BJ (cell line): Measurements from ENCODE around the gene PKP2. TPM values are rescaled to one million over a fixed set of nuclear protein-coding genes. Genes with fewer than 3 reads are reported as not detected.
A peak's percentile ranks its signal among the peaks of the same experiment; 100 is the strongest.

Experiments used
- CTCF ChIA-PET: fragments of 350-600 bp; formaldehyde crosslinking; extraction: SDS; loops from one replicate; lab custom pipeline; 2021; ENCODE audit warnings: antibody characterized with exemption, inconsistent platforms; lab: Yijun Ruan, JAX
- POLR2A ChIA-PET: fragments of 300-600 bp; sonication (Branson Sonifier 250); formaldehyde crosslinking; extraction: SDS; loops from one replicate; lab custom pipeline; 2021; ENCODE audit warnings: antibody characterized with exemption; lab: Charles Lee
- DNase-seq: peaks from one replicate; pipeline ENCODE4 v3.0.0-alpha.2; 2011; ENCODE audit warnings: low read depth
- H3K27me3 ChIP-seq: 2 replicates; pipeline ENCODE4 v1.6.0; 2011; ENCODE audit warnings: low read length; ENCODE audit not compliant: control insufficient read depth, insufficient read depth
- H3K36me3 ChIP-seq: 2 replicates; pipeline ENCODE4 v1.5.1; 2011; ENCODE audit warnings: low read length; ENCODE audit not compliant: control insufficient read depth, insufficient read depth
- H3K4me3 ChIP-seq: 2 replicates; pipeline ENCODE4 v1.5.1; 2011; ENCODE audit warnings: low read depth, mild to moderate bottlenecking, control low read depth, low read length
- CTCF ChIP-seq: IDR thresholded peaks from 2 replicates; pipeline ENCODE4 v1.5.1; 2011; ENCODE audit warnings: low read depth, mild to moderate bottlenecking, control low read depth, inconsistent platforms, low read length, moderate library complexity; ENCODE audit not compliant: insufficient read depth
- polyA minus RNA-seq: library from RNA; depleted of rRNA, polyadenylated mRNA; stranded (reverse); fragments of >200 nt; gene quantifications from 2 replicates; pipeline ENCODE4 v1.2.3, GENCODE V29; 2011; rRNA and poly(A)+ RNA removed
- polyA plus RNA-seq: library from polyadenylated mRNA; depleted of rRNA; stranded (reverse); fragments of >200 nt; gene quantifications from 2 replicates; pipeline ENCODE4 v1.2.3, GENCODE V29; 2011; rRNA removed

The PKP2 gene
- polyA plus RNA-seq (0.04 TPM in 2 replicates), polyA minus RNA-seq (not detected in 2 replicates)

- ChIA-PET CTCF (no interaction called here), POLR2A (no interaction called here)
- no peak for DNase-seq
- peak within 1 kb of the TSS; percentile 6 for H3K4me3 ChIP-seq
- no peak for TF ChIP-seq CTCF
- H3K27me3 ChIP-seq = peaks cover 14% of the 10 kb centered on the region
- no peaks in the 10 kb centered on the region for H3K36me3 ChIP-seq
Measured at GRCh38 chr12:32896432-32897280, at the start of gene PKP2. Gene PKP2, minus strand, starts transcription at chr12:32896777. Its CDS starts 46 bp downstream, at chr12:32896731.

- Histone ChIP-seq H3K36me3 (no peaks in the 10 kb centered on the region), H3K4me3 (no peak overlapping the region), H3K27me3 (no peaks in the 10 kb centered on the region)
- CTCF ChIA-PET = no interaction called here
- DNase-seq = no peak
- POLR2A ChIA-PET = no interaction called here
- TF ChIP-seq CTCF = no peak
Measured at GRCh38 chr12:32944195-32944594, 47.6 kb upstream of the PKP2 start.

- H3K27me3 ChIP-seq = no peaks in the 10 kb centered on the region
- no peak for TF ChIP-seq CTCF
- no peak for DNase-seq
- H3K36me3 ChIP-seq = no peaks in the 10 kb centered on the region
- POLR2A ChIA-PET = no interaction called here
- CTCF ChIA-PET = no interaction called here
- H3K4me3 ChIP-seq = no peak overlapping the region
Measured at GRCh38 chr12:32939801-32940200, 43.2 kb upstream of the PKP2 start.

GRCh38 chr12:32926963-32927362 is 30.4 kb upstream of the PKP2 start:
- no peak for TF ChIP-seq CTCF
- H3K27me3 ChIP-seq = no peaks in the 10 kb centered on the region
- no peaks in the 10 kb centered on the region for H3K36me3 ChIP-seq
- CTCF ChIA-PET = no interaction called here
- H3K4me3 ChIP-seq = no peak overlapping the region
- no peak for DNase-seq
- POLR2A ChIA-PET = no interaction called here

- DNase-seq = no peak
- ChIA-PET CTCF (no interaction called here), POLR2A (no interaction called here)
- H3K4me3 ChIP-seq = no peak overlapping the region
- H3K27me3 ChIP-seq = no peaks in the 10 kb centered on the region
- TF ChIP-seq CTCF = no peak
- no peaks in the 10 kb centered on the region for H3K36me3 ChIP-seq
Measured at GRCh38 chr12:32926356-32926755, 29.8 kb upstream of the PKP2 start.
